ENCODE results near the gene KLK7. TPM values are rescaled to one million over a fixed set of nuclear protein-coding genes. Genes with fewer than 3 reads are reported as not detected.

The KLK7 gene
- total and polyA plus RNA-seq, 8 donors, result 0.08 to 0.55 (median 0.08) TPM; not detected in 4

DNA sequence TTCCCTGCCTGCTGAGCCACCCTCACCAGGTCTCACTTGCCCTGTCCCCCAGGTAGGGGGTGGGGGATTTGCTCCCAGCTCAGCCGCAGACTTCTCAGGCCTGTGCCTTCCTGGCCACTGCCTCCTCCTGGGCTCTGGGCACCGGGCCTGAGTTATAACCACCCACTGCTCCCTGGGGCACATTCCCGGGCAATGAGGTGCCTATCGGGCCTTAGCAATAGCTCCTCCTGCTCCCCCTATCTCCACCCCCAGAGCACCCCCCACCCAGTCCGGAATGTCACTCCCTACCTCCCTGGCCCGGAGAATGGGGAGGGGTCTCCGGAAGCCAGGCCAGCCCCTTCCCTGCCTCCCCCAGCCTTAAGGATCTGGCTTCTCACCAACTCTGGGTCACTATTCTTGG is 30.8 kb downstream of the KLK7 start, which contains the start of gene KLK5:
TSS of gene KLK5 (minus strand) at position 129 of the 400 bp plus-strand sequence. CDS start 381 bp downstream, outside the sequence.
- peaks cover 0 to 40% of the 10 kb centered on the region in 2 donors for H3K27me3 ChIP-seq
- intact Hi-C loops (cut with DNase I), result no loop called here
- no peak within 1 kb of the TSS for H3K4me3 ChIP-seq
- no peaks in the 10 kb centered on the region for H3K36me3 ChIP-seq
- H3K27ac ChIP-seq, result no peak within 1 kb of the TSS
- TF ChIP-seq, protein P1, sequence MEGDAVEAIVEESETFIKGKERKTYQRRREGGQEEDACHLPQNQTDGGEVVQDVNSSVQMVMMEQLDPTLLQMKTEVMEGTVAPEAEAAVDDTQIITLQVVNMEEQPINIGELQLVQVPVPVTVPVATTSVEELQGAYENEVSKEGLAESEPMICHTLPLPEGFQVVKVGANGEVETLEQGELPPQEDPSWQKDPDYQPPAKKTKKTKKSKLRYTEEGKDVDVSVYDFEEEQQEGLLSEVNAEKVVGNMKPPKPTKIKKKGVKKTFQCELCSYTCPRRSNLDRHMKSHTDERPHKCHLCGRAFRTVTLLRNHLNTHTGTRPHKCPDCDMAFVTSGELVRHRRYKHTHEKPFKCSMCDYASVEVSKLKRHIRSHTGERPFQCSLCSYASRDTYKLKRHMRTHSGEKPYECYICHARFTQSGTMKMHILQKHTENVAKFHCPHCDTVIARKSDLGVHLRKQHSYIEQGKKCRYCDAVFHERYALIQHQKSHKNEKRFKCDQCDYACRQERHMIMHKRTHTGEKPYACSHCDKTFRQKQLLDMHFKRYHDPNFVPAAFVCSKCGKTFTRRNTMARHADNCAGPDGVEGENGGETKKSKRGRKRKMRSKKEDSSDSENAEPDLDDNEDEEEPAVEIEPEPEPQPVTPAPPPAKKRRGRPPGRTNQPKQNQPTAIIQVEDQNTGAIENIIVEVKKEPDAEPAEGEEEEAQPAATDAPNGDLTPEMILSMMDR (IDR thresholded peaks at IDR 0.05), result no peak
- ATAC-seq (no peak), DNase-seq (no peak)
- no peaks in the 10 kb centered on the region for H3K4me1 ChIP-seq
- H3K9me3 ChIP-seq, result no peaks in the 10 kb centered on the region

DNA sequence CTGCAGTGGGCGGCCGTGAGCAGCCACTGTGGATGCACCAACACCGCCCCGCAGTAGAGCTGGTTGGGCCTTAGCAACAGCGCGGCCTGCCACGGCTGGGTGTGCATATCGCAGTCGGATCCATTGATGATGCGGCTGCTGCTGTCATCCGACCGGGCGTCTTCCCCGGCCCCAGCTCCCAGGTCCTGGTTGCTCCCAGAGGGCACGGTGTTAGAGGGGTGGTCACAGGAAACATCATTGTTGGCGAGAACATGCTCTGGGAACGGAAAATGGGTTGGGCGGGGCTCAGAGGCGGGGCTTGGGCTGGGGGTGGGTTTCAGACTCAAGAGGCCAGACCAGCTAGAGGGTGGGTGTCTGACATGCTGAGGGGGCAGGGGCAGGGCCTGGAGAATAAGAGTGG is 33.9 kb downstream of the KLK7 start:
- DNase-seq, result no peak
- Histone ChIP-seq H3K9me3 (no peaks in the 10 kb centered on the region), H3K27ac (no peak overlapping the region), H3K27me3 (peaks cover 0 to 41% of the 10 kb centered on the region in 2 donors), H3K4me1 (no peaks in the 10 kb centered on the region), H3K4me3 (no peak overlapping the region), H3K36me3 (no peaks in the 10 kb centered on the region)
- TF ChIP-seq, protein P1 (IDR thresholded peaks at IDR 0.05), result no peak
- ATAC-seq, result no peak
- intact Hi-C loops (cut with DNase I), result no loop called here

DNA sequence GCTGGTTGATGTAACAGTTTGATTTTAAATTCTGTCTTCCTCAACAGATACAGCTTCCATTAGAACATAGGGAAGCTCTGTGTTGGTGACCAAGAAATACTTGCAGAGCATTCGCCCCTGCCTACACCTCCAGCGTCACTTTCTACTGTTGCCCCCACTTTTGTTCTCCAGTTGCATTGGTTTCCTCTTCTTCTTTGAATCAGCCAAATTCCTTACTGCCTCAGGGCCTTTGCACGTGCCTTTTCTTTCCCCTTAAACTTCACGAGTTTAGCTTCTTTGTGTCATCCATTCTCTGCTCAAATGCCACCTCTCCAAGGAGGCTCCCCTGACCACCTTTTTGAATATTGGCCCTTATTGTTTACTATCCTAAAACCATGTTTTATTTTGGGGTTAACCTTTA is 36.6 kb downstream of the KLK7 start:
- H3K9me3 ChIP-seq, result no peaks in the 10 kb centered on the region
- TF ChIP-seq, protein P1 (IDR thresholded peaks at IDR 0.05), result no peak
- H3K27ac ChIP-seq, result no peak overlapping the region
- no peaks in the 10 kb centered on the region for H3K36me3 ChIP-seq
- no peak for DNase-seq
- H3K27me3 ChIP-seq, result peaks cover 0 to 33% of the 10 kb centered on the region in 2 donors
- intact Hi-C loops (cut with DNase I), result no loop called here
- no peak for ATAC-seq
- H3K4me3 ChIP-seq, result no peak overlapping the region
- no peaks in the 10 kb centered on the region for H3K4me1 ChIP-seq

DNA sequence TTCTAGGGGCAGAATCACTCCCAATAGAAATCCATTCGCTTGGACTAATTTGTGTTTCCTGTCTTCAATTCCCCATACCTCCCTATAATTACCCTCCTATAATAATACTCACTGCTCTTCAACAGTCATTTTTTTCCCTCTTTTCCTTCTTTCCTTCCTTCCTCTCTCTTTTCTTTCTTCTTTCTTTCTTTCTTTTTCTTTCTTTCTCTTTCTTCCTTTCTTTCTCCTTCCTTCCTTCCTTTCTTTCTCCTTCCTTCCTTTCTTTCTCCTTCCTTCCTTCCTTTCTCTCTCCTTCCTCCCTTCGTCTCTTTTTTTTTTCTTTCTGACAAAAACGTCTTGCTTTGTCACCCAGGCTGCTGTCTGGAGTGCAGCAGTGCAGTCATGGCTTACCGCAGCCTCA is 38.9 kb downstream of the KLK7 start:
- ATAC-seq, result no peak
- H3K4me3 ChIP-seq, result no peak overlapping the region
- intact Hi-C loops (cut with DNase I), result no loop called here

DNA sequence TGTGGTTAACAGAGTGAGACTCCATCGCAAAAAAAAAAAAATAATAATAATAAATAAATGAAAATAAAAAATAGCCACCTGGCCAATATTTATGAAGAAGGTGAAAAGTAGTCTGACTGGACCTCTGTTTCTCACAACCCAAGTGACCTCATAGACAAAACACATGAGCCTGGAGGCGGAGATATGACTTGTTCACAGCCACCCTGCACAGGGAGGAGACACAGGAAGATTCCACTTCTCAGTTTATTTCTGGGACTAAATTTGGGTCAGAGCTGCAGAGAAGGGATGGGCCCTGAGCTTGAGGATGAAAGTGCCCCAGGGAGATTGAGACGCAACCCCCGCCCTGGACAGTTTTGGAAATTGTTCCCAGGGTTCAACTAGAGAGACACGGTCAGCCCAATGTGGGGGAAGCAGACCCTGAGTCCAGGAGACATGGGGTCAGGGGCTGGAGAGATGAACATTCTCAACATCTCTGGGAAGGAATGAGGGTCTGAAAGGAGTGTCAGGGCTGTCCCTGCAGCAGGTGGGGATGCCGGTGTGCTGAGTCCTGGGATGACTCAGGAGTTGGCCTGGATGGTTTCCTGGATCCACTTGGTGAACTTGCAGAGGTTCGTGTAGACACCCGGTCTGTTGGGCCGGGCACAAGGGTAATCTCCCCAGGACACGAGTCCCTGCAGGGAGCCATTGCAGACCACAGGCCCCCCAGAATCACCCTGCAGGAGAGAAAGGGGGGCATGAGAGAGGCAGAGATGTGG is 40.5 kb downstream of the KLK7 start:
- TF ChIP-seq, protein P1 (IDR thresholded peaks at IDR 0.05), result no peak
- H3K4me1 ChIP-seq, result no peaks in the 10 kb centered on the region
- H3K27ac ChIP-seq, result no peak overlapping the region
- H3K27me3 ChIP-seq, result peaks cover 0 to 35% of the 10 kb centered on the region in 2 donors
- no peak overlapping the region for H3K4me3 ChIP-seq
- ATAC-seq (no peak), DNase-seq (no peak)
- H3K9me3 ChIP-seq, result no peaks in the 10 kb centered on the region
- H3K36me3 ChIP-seq, result no peaks in the 10 kb centered on the region
- intact Hi-C loops (cut with DNase I), result no loop called here

More for the DNA sequence above, 38.9 kb downstream of the KLK7 start:
- TF ChIP-seq, protein P1 (IDR thresholded peaks at IDR 0.05), result no peak
- Histone ChIP-seq H3K27ac (no peak overlapping the region), H3K9me3 (no peaks in the 10 kb centered on the region), H3K36me3 (no peaks in the 10 kb centered on the region), H3K4me1 (no peaks in the 10 kb centered on the region), H3K27me3 (peaks cover 0 to 29% of the 10 kb centered on the region in 2 donors)
- DNase-seq, result no peak
